HL-60 (cell line): ENCODE results near the gene WRAP53.

ENCODE experiments used
- DNase-seq, 2 experiments: peaks; one replicate each; pipeline ENCODE4 v3.0.0-alpha.2; 2010 to 2020; ENCODE audit warnings: low read depth in 1 of 2, low spot score in 1 of 2
- H3K27ac ChIP-seq: fragments of 250-450 bp; sonication (Bioruptor Pico); replicated peaks from 2 replicates; pipeline ENCODE4 v1.5.1; 2020; ENCODE audit warnings: mild to moderate bottlenecking, moderate library complexity
- H3K27me3 ChIP-seq: fragments of 250-450 bp; sonication (Bioruptor Pico); 2 replicates; pipeline ENCODE4 v1.5.1; 2021; ENCODE audit warnings: mild to moderate bottlenecking, moderate library complexity; ENCODE audit not compliant: insufficient read depth, poor library complexity, severe bottlenecking
- H3K4me3 ChIP-seq: replicated peaks from 2 replicates; pipeline ENCODE4 v1.5.1; 2011; ENCODE audit warnings: mild to moderate bottlenecking, control low read depth, low read length; ENCODE audit not compliant: insufficient read depth
- CTCF ChIP-seq: IDR thresholded peaks from one replicate; pipeline ENCODE4 v1.5.1; 2011; ENCODE audit warnings: low read length, control low read depth, inconsistent platforms; ENCODE audit not compliant: insufficient read depth
- GABPA ChIP-seq: IDR thresholded peaks from 2 replicates; pipeline ENCODE4 v1.6.1; 2012; ENCODE audit warnings: low read depth
- POLR2AphosphoS5 ChIP-seq: IDR thresholded peaks from 2 replicates; pipeline ENCODE4 v1.6.1; 2012; ENCODE audit warnings: low read depth
- REST ChIP-seq: IDR thresholded peaks from 2 replicates; pipeline ENCODE4 v1.6.1; 2012; ENCODE audit warnings: low read depth; ENCODE audit not compliant: insufficient replicate concordance
- SPI1 ChIP-seq: IDR thresholded peaks from 2 replicates; pipeline ENCODE4 v1.6.1; 2012; ENCODE audit warnings: low read depth, mild to moderate bottlenecking, borderline replicate concordance

The WRAP53 gene

GRCh38 chr17:7740481-7741001 is 52.3 kb downstream of the WRAP53 start:
- H3K27me3 ChIP-seq, result no peaks in the 10 kb centered on the region
- no peak overlapping the region for H3K4me3 ChIP-seq
- no peak for DNase-seq
- no peak for TF ChIP-seq CTCF
- H3K27ac ChIP-seq, result no peak overlapping the region

- Histone ChIP-seq H3K4me3 (no peak overlapping the region), H3K27me3 (no peaks in the 10 kb centered on the region), H3K27ac (no peak overlapping the region)
- TF ChIP-seq CTCF (no peak), REST (no peak), POLR2AphosphoS5 (no peak), SPI1 (no peak), GABPA (no peak)
- no peak for DNase-seq
Measured at GRCh38 chr17:7742729-7743128, 54.5 kb downstream of the WRAP53 start.

- Histone ChIP-seq H3K4me3 (no peak overlapping the region), H3K27ac (no peak overlapping the region), H3K27me3 (no peaks in the 10 kb centered on the region)
- no peak for DNase-seq
- TF ChIP-seq SPI1 (no peak), REST (no peak), POLR2AphosphoS5 (no peak), GABPA (no peak), CTCF (no peak)
Measured at GRCh38 chr17:7744416-7744815, 56.1 kb downstream of the WRAP53 start.

GRCh38 chr17:7745748-7746470 is 57.6 kb downstream of the WRAP53 start:
- no peak for TF ChIP-seq CTCF
- no peak for TF ChIP-seq REST
- no peak for TF ChIP-seq SPI1
- TF ChIP-seq POLR2AphosphoS5, result no peak
- TF ChIP-seq GABPA, result no peak
- Histone ChIP-seq H3K4me3 (no peak overlapping the region), H3K27me3 (no peaks in the 10 kb centered on the region), H3K27ac (no peak overlapping the region)
- peak; percentile 7 to 30 for DNase-seq
